Left colon (tissue), 2 donors: Measurements from ENCODE around the gene HPS4. TPM values are rescaled to one million over a fixed set of nuclear protein-coding genes. Genes with fewer than 3 reads are reported as not detected.
"Not testable (repeated sequence)": the region's sequence is repeated elsewhere in the genome, so short reads cannot be mapped to it uniquely, and the experiment has no call there.

Experiments used
- ATAC-seq: fragments of 200-7000 bp; cut with Tn5 transposase; one replicate; pipeline ENCODE4 v1.9.1; 2020; ENCODE audit warnings: mild to moderate bottlenecking, moderate library complexity
- DNase-seq, 2 donors: peaks; one replicate each; pipeline ENCODE4 v3.0.0-alpha.2; 2020
- intact Hi-C, 2 donors: fragments of 100-400 bp; cut with DNase I in 1 of 2; cut with micrococcal nuclease in 1 of 2; formaldehyde crosslinking; loops; one replicate each; pipeline versions ENCODE4 v1.11.2 to v1.14.0; 2022; cut with DNase I, micrococcal nuclease
- total RNA-seq, 2 donors: library from RNA; stranded (reverse); fragmentation: NEBNext Ultra II Directional; extraction: Animal tissue kit (Norgen Biotek cat#: 25700); gene quantifications; one replicate each; pipeline ENCODE4 v1.2.1, GENCODE V29; 2021
- donor health status: DM: no; HTN: no; CAD: no.
- donor health status: DM: yes; HTN: yes; CAD: no.

The HPS4 gene
- total RNA-seq, 2 donors from 2014 or later = 21.9 to 26.9 TPM

GRCh38 chr22:26431261-26431995, 52.2 kb downstream of the HPS4 start:
- intact Hi-C loops = no loop called here
- ATAC-seq = no peak
- no peak for DNase-seq

- DNase-seq (no peak), ATAC-seq (no peak)
- intact Hi-C loops = no loop called here
These were observed 53.0 kb downstream of the HPS4 start for GRCh38 chr22:26430600-26430999.

GRCh38 chr22:26429458-26430286, 53.9 kb downstream of the HPS4 start:
- ATAC-seq (peak; percentile 18), DNase-seq (peak in 1 of 2 donors; percentile 48)
- intact Hi-C loops = no loop called here

- ATAC-seq (peak; percentile 82), DNase-seq (peak; percentile 54 to 78)
- intact Hi-C loops = no loop called here
These were observed 54.8 kb downstream of the HPS4 start, which contains the start of gene ASPHD2 for GRCh38 chr22:26428515-26429457. TSS of gene ASPHD2 (plus strand) at chr22:26429260. CDS start at chr22:26433616, 4,356 bp downstream.

GRCh38 chr22:26426924-26427323, 56.7 kb downstream of the HPS4 start:
- intact Hi-C loops = no loop called here
- DNase-seq (no peak), ATAC-seq (no peak)

GRCh38 chr22:26418620-26419019, 65.0 kb downstream of the HPS4 start:
- no peak for DNase-seq
- ATAC-seq = no peak
- intact Hi-C loops = no loop called here

- ATAC-seq = no peak
- no peak for DNase-seq
- intact Hi-C loops = no loop called here
These were observed 66.2 kb downstream of the HPS4 start for GRCh38 chr22:26417406-26417805.

GRCh38 chr22:26416670-26417276, 66.8 kb downstream of the HPS4 start:
- intact Hi-C loops = no loop called here
- DNase-seq (no peak), ATAC-seq (no peak)

- no peak for DNase-seq
- intact Hi-C loops = no loop called here
- no peak for ATAC-seq
These were observed 67.3 kb downstream of the HPS4 start for GRCh38 chr22:26416256-26416655.

GRCh38 chr22:26414347-26414746, 69.2 kb downstream of the HPS4 start:
- intact Hi-C loops = no loop called here
- DNase-seq = no peak
- no peak for ATAC-seq

- ATAC-seq = no peak
- no peak for DNase-seq
- intact Hi-C loops = no loop called here
These were observed 73.2 kb downstream of the HPS4 start for GRCh38 chr22:26410386-26410785.

GRCh38 chr22:26409719-26410335, 73.8 kb downstream of the HPS4 start:
- ATAC-seq (no peak), DNase-seq (no peak)
- intact Hi-C loops = no loop called here

GRCh38 chr22:26408562-26409220, 74.9 kb downstream of the HPS4 start:
- DNase-seq, ATAC-seq, intact Hi-C loops: not testable (repeated sequence)

GRCh38 chr22:26406118-26406517, 77.5 kb downstream of the HPS4 start:
- ATAC-seq (no peak), DNase-seq (no peak)
- intact Hi-C loops = no loop called here

- DNase-seq (no peak), ATAC-seq (no peak)
- intact Hi-C loops = no loop called here
These were observed 78.6 kb downstream of the HPS4 start for GRCh38 chr22:26404851-26405421.

GRCh38 chr22:26401726-26402125, 81.9 kb downstream of the HPS4 start:
- intact Hi-C loops = no loop called here
- ATAC-seq = no peak
- no peak for DNase-seq
